Measurements from ENCODE around the gene TIMM23.

The TIMM23 gene

DNA sequence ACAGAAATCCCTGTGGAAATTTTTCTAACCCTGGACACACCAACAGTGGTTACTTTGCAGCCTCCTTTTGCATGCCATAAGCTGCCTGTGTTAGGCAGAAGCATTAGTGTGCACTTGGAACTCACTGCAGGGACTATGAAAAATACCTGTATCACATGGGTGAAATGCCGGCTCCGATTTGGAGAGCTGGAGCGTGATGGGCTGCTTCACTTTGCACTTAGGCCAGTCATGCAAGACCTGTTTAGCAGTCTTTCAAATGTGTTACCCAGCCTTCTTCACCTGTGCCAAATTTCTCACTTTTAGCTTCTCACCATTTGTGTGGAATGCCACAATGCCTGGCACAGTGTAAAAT is 46.9 kb downstream of the TIMM23 start:
- Histone ChIP-seq H3K9ac (ENCODE audit: low read length) (no peak overlapping the region), H3K23ac (ENCODE audit: low read length) (no peak overlapping the region), H3K18ac (ENCODE audit: low read length) (no peak overlapping the region), H2AK5ac (ENCODE audit: low read length) (no peak overlapping the region), H2BK15ac (replicated peaks; ENCODE audit: low read depth) (no peak overlapping the region), H3K56ac (ENCODE audit: low read length) (no peak overlapping the region), H3K4ac (ENCODE audit: low read depth, low read length) (no peak overlapping the region), H4K8ac (ENCODE audit: low read depth, low read length) (no peak overlapping the region), H3K4me1 (ENCODE audit: control insufficient read depth, low read depth, low read length) (peaks cover 2% of the 10 kb centered on the region), H3K79me2 (ENCODE audit: control insufficient read depth, insufficient read depth, low read length) (peaks cover 54% of the 10 kb centered on the region), H3K79me1 (ENCODE audit: low read length) (peaks cover 23% of the 10 kb centered on the region), H3K4me2 (ENCODE audit: low read length) (no peak overlapping the region), H4K5ac (ENCODE audit: low read length) (no peak overlapping the region), H3K27ac (ENCODE audit: low read depth, low read length) (no peak overlapping the region), H3K4me3 (ENCODE audit: low read length) (no peak overlapping the region), H2BK5ac (ENCODE audit: low read length) (no peak overlapping the region), H2BK120ac (ENCODE audit: low read depth, low read length) (no peak overlapping the region), H3K27me3 (ENCODE audit: insufficient read depth, low read length, poor library complexity) (no peaks in the 10 kb centered on the region), H3K36me3 (ENCODE audit: control insufficient read depth, insufficient read depth, low read length) (peaks cover 6% of the 10 kb centered on the region)
- DNase-seq: no peak
- WGBS (ENCODE audit: extremely low coverage, insufficient coverage, low lambda C conversion rate): no CpG with 5 or more reads among the region's 3 CpGs

DNA sequence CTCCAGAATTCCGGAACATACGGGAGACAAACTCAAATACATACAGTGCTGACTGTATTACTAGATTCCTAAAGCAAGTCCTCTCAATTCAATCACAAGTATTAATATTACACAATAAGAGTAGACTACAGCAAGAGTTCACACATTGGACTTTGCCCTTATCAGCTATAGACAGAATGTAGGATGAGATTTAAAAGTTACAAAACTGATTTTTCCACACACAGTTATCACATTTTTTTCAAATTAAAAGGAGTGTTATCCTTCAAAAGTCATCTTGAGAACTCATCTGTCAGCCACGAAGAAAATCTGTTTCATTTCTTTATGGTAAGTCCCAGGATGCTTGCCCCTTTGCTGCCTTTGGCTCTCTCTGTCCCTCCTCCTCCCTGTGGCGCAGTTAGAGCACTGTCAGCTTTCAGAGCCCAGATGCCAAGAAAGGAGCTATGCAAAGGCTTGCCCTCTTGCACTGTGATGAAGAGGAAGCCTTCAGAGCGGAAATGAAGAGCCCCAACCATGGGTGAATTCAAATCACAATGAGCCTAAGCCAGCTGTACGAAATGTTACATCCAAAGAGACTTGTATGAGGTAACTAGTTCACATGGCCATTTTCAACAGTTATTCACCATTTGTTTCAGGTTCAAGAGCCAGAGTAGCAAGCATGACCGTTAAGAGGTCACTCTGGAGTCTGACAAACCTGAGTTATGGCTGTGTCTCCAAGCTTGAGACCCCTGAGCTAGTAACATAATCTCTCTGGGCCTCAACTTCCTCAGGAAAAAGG is 47.5 kb downstream of the TIMM23 start:
- H3K4me1 ChIP-seq (ENCODE audit: control insufficient read depth, low read depth, low read length): peaks cover 2% of the 10 kb centered on the region
- H3K36me3 ChIP-seq (ENCODE audit: control insufficient read depth, insufficient read depth, low read length): peaks cover 5% of the 10 kb centered on the region
- WGBS (ENCODE audit: extremely low coverage, insufficient coverage, low lambda C conversion rate): no CpG with 5 or more reads among the region's 7 CpGs
- H3K79me1 ChIP-seq (ENCODE audit: low read length): peaks cover 23% of the 10 kb centered on the region
- H2BK15ac ChIP-seq (replicated peaks; ENCODE audit: low read depth): no peak overlapping the region
- H4K5ac ChIP-seq (ENCODE audit: low read length): no peak overlapping the region
- no peak overlapping the region for H4K8ac ChIP-seq (ENCODE audit: low read depth, low read length)
- H3K23ac ChIP-seq (ENCODE audit: low read length): no peak overlapping the region
- no peak overlapping the region for H2BK5ac ChIP-seq (ENCODE audit: low read length)
- no peak overlapping the region for H3K4me2 ChIP-seq (ENCODE audit: low read length)
- H2AK5ac ChIP-seq (ENCODE audit: low read length): no peak overlapping the region
- H3K9ac ChIP-seq (ENCODE audit: low read length): no peak overlapping the region
- no peak overlapping the region for H3K4me3 ChIP-seq (ENCODE audit: low read length)
- H3K27me3 ChIP-seq (ENCODE audit: insufficient read depth, low read length, poor library complexity): no peaks in the 10 kb centered on the region
- peaks cover 54% of the 10 kb centered on the region for H3K79me2 ChIP-seq (ENCODE audit: control insufficient read depth, insufficient read depth, low read length)
- no peak overlapping the region for H3K27ac ChIP-seq (ENCODE audit: low read depth, low read length)
- no peak for DNase-seq
- H2BK120ac ChIP-seq (ENCODE audit: low read depth, low read length): no peak overlapping the region
- H3K4ac ChIP-seq (ENCODE audit: low read depth, low read length): no peak overlapping the region
- no peak overlapping the region for H3K18ac ChIP-seq (ENCODE audit: low read length)
- no peak overlapping the region for H3K56ac ChIP-seq (ENCODE audit: low read length)

DNA sequence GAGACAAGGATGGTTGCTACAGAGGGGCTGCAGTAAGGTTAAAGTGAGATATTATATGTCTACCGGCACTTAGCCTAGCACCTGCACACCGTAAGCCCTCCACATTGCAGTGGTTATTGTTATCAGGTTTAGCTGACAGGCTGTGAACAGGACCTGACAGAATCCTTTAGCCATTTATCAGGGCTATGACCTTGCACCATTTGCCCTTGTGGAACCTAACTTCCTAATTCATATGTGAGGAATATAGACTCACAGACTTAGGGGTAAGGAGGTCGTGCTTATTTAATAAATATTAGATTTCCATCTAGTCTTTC is 48.0 kb downstream of the TIMM23 start:
- H2AK5ac ChIP-seq (ENCODE audit: low read length): no peak overlapping the region
- peaks cover 2% of the 10 kb centered on the region for H3K4me1 ChIP-seq (ENCODE audit: control insufficient read depth, low read depth, low read length)
- WGBS (ENCODE audit: extremely low coverage, insufficient coverage, low lambda C conversion rate): no CpG with 5 or more reads among the region's 3 CpGs
- H2BK5ac ChIP-seq (ENCODE audit: low read length): no peak overlapping the region
- no peaks in the 10 kb centered on the region for H3K27me3 ChIP-seq (ENCODE audit: insufficient read depth, low read length, poor library complexity)
- no peak overlapping the region for H3K9ac ChIP-seq (ENCODE audit: low read length)
- H3K4me2 ChIP-seq (ENCODE audit: low read length): no peak overlapping the region
- no peak overlapping the region for H3K4ac ChIP-seq (ENCODE audit: low read depth, low read length)
- H3K56ac ChIP-seq (ENCODE audit: low read length): no peak overlapping the region
- H4K8ac ChIP-seq (ENCODE audit: low read depth, low read length): no peak overlapping the region
- no peak overlapping the region for H3K18ac ChIP-seq (ENCODE audit: low read length)
- H3K23ac ChIP-seq (ENCODE audit: low read length): no peak overlapping the region
- H3K79me1 ChIP-seq (ENCODE audit: low read length): peaks cover 21% of the 10 kb centered on the region
- no peak overlapping the region for H4K5ac ChIP-seq (ENCODE audit: low read length)
- no peak for DNase-seq
- H3K4me3 ChIP-seq (ENCODE audit: low read length): no peak overlapping the region
- no peak overlapping the region for H2BK120ac ChIP-seq (ENCODE audit: low read depth, low read length)
- no peak overlapping the region for H3K27ac ChIP-seq (ENCODE audit: low read depth, low read length)
- peaks cover 59% of the 10 kb centered on the region for H3K79me2 ChIP-seq (ENCODE audit: control insufficient read depth, insufficient read depth, low read length)
- H2BK15ac ChIP-seq (replicated peaks; ENCODE audit: low read depth): no peak overlapping the region
- H3K36me3 ChIP-seq (ENCODE audit: control insufficient read depth, insufficient read depth, low read length): peaks cover 2% of the 10 kb centered on the region

DNA sequence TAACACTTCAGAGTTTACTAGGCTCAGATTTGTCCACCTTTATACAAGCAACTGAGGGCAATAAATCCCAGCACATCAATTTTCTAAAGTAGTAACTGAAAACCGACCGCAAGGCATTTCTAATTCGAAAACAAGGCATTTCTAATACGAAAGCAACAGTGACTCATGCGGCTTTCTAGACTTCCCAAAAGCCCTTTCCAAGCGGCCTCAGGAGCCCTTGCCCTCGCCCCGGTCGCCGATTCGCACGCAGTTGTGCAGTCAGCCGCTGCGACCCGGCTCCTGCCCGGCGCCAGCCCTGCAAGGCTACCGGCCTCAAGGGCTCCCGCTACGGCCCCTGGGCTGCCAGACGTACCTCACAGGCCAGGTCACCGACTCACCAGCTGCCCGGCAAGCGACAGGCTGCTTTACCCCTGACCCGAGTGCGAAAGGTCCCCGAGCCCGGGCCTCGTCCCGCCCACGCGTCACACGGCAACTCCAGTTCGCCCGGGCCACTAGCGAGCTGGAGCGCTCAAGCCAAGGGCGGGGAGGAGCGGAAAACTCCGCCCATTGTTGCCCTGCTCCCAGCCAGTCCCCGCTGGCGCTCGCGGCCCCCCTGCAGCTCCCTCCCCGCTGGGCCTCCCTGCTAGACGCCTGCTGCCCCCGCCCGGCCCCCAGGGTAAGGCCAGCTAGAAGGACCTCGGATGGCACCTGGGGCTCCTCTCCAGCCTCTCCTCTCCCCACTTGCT is 50.9 kb downstream of the TIMM23 start:
- peak overlapping the region; percentile 91 for H3K23ac ChIP-seq (ENCODE audit: low read length)
- no peaks in the 10 kb centered on the region for H3K36me3 ChIP-seq (ENCODE audit: control insufficient read depth, insufficient read depth, low read length)
- peak overlapping the region; percentile 86 for H3K4me2 ChIP-seq (ENCODE audit: low read length)
- H2BK5ac ChIP-seq (ENCODE audit: low read length): no peak overlapping the region
- H3K27ac ChIP-seq (ENCODE audit: low read depth, low read length): peak overlapping the region; percentile 29
- peak overlapping the region; percentile 69 for H3K18ac ChIP-seq (ENCODE audit: low read length)
- peaks cover 26% of the 10 kb centered on the region for H3K79me1 ChIP-seq (ENCODE audit: low read length)
- H3K4ac ChIP-seq (ENCODE audit: low read depth, low read length): no peak overlapping the region
- H2BK120ac ChIP-seq (ENCODE audit: low read depth, low read length): no peak overlapping the region
- WGBS (ENCODE audit: extremely low coverage, insufficient coverage, low lambda C conversion rate): no CpG with 5 or more reads among the region's 49 CpGs
- no peak overlapping the region for H4K5ac ChIP-seq (ENCODE audit: low read length)
- DNase-seq: peak; percentile 94
- peaks cover 4% of the 10 kb centered on the region for H3K4me1 ChIP-seq (ENCODE audit: control insufficient read depth, low read depth, low read length)
- H4K8ac ChIP-seq (ENCODE audit: low read depth, low read length): no peak overlapping the region
- peaks cover 68% of the 10 kb centered on the region for H3K79me2 ChIP-seq (ENCODE audit: control insufficient read depth, insufficient read depth, low read length)
- no peak overlapping the region for H2BK15ac ChIP-seq (replicated peaks; ENCODE audit: low read depth)
- H3K56ac ChIP-seq (ENCODE audit: low read length): peak overlapping the region; percentile 90
- H3K9ac ChIP-seq (ENCODE audit: low read length): peak overlapping the region; percentile 90
- H2AK5ac ChIP-seq (ENCODE audit: low read length): no peak overlapping the region
- peak overlapping the region; percentile 63 for H3K4me3 ChIP-seq (ENCODE audit: low read length)
- no peaks in the 10 kb centered on the region for H3K27me3 ChIP-seq (ENCODE audit: insufficient read depth, low read length, poor library complexity)

DNA sequence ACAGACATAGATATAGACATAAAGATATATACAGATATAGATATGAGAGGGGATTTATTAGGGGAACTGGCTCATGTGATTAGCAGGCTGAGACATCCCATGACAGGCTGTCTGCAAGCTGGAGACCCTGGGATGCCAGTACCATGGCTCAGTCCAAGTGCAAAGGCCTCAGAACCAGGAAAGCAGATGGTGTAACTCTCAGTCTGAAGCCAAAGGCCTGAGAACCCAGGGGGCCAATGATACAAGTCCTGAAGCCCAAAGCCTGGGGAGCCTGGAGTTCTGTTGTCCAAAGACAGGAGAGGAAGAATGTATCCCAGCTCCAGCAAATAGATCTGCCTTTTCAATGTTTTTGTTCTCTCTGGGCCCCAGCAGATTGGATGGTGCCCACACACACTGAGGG is 52.7 kb downstream of the TIMM23 start:
- H3K27me3 ChIP-seq (ENCODE audit: insufficient read depth, low read length, poor library complexity): no peaks in the 10 kb centered on the region
- no peak overlapping the region for H2BK120ac ChIP-seq (ENCODE audit: low read depth, low read length)
- H3K4me3 ChIP-seq (ENCODE audit: low read length): no peak overlapping the region
- peaks cover 62% of the 10 kb centered on the region for H3K79me2 ChIP-seq (ENCODE audit: control insufficient read depth, insufficient read depth, low read length)
- no peak overlapping the region for H3K4ac ChIP-seq (ENCODE audit: low read depth, low read length)
- H4K5ac ChIP-seq (ENCODE audit: low read length): no peak overlapping the region
- no peak overlapping the region for H3K18ac ChIP-seq (ENCODE audit: low read length)
- no peak overlapping the region for H3K56ac ChIP-seq (ENCODE audit: low read length)
- H3K36me3 ChIP-seq (ENCODE audit: control insufficient read depth, insufficient read depth, low read length): no peaks in the 10 kb centered on the region
- H3K4me2 ChIP-seq (ENCODE audit: low read length): no peak overlapping the region
- no peak overlapping the region for H2AK5ac ChIP-seq (ENCODE audit: low read length)
- H3K79me1 ChIP-seq (ENCODE audit: low read length): peaks cover 20% of the 10 kb centered on the region
- no peak overlapping the region for H2BK15ac ChIP-seq (replicated peaks; ENCODE audit: low read depth)
- H3K23ac ChIP-seq (ENCODE audit: low read length): no peak overlapping the region
- no peak overlapping the region for H2BK5ac ChIP-seq (ENCODE audit: low read length)
- peaks cover 7% of the 10 kb centered on the region for H3K4me1 ChIP-seq (ENCODE audit: control insufficient read depth, low read depth, low read length)
- H3K9ac ChIP-seq (ENCODE audit: low read length): no peak overlapping the region
- no peak overlapping the region for H3K27ac ChIP-seq (ENCODE audit: low read depth, low read length)
- no peak overlapping the region for H4K8ac ChIP-seq (ENCODE audit: low read depth, low read length)
- DNase-seq: no peak
